ENCODE measurements around the gene DIO3.
"Not testable (repeated sequence)": the region's sequence is repeated elsewhere in the genome, so short reads cannot be mapped to it uniquely, and the experiment has no call there.

DIO3 gene

GRCh38 chr14:101561897-101562490 lies 699 bp downstream of the DIO3 start:
- FAIRE-seq (no peak), DNase-seq (ENCODE audit: insufficient read length) (no peak)
- TF ChIP-seq TAF1 (IDR thresholded peaks at IDR 0.05; ENCODE audit: borderline replicate concordance, low read depth, low read length), result no peak
- TF ChIP-seq POLR2AphosphoS5 (IDR thresholded peaks at IDR 0.05; ENCODE audit: low read depth, low read length), result no peak
- TF ChIP-seq POLR2A (IDR thresholded peaks at IDR 0.05; ENCODE audit: low read depth, low read length), result no peak

GRCh38 chr14:101562659-101563351 lies 1.5 kb downstream of the DIO3 start:
- TF ChIP-seq POLR2AphosphoS5 (IDR thresholded peaks at IDR 0.05; ENCODE audit: low read depth, low read length) (no peak), TAF1 (IDR thresholded peaks at IDR 0.05; ENCODE audit: borderline replicate concordance, low read depth, low read length) (no peak), POLR2A (IDR thresholded peaks at IDR 0.05; ENCODE audit: low read depth, low read length) (no peak)
- DNase-seq (ENCODE audit: insufficient read length), result no peak
- no peak for FAIRE-seq

- FAIRE-seq (no peak), DNase-seq (ENCODE audit: insufficient read length) (no peak)
- no peak for TF ChIP-seq POLR2AphosphoS5 (IDR thresholded peaks at IDR 0.05; ENCODE audit: low read depth, low read length)
- TF ChIP-seq TAF1 (IDR thresholded peaks at IDR 0.05; ENCODE audit: borderline replicate concordance, low read depth, low read length), result no peak
- no peak for TF ChIP-seq POLR2A (IDR thresholded peaks at IDR 0.05; ENCODE audit: low read depth, low read length)
Measured at GRCh38 chr14:101563352-101563653, 2.0 kb downstream of the DIO3 start.

- no peak for TF ChIP-seq POLR2A (IDR thresholded peaks at IDR 0.05; ENCODE audit: low read depth, low read length)
- TF ChIP-seq POLR2AphosphoS5 (IDR thresholded peaks at IDR 0.05; ENCODE audit: low read depth, low read length), result no peak
- TF ChIP-seq TAF1 (IDR thresholded peaks at IDR 0.05; ENCODE audit: borderline replicate concordance, low read depth, low read length), result no peak
- FAIRE-seq (no peak), DNase-seq (ENCODE audit: insufficient read length) (no peak)
Measured at GRCh38 chr14:101563654-101564443, 2.6 kb downstream of the DIO3 start.

- DNase-seq (ENCODE audit: insufficient read length) (no peak), FAIRE-seq (no peak)
- TF ChIP-seq POLR2A (IDR thresholded peaks at IDR 0.05; ENCODE audit: low read depth, low read length), result no peak
- no peak for TF ChIP-seq TAF1 (IDR thresholded peaks at IDR 0.05; ENCODE audit: borderline replicate concordance, low read depth, low read length)
- no peak for TF ChIP-seq POLR2AphosphoS5 (IDR thresholded peaks at IDR 0.05; ENCODE audit: low read depth, low read length)
Measured at GRCh38 chr14:101564444-101564776, 3.1 kb downstream of the DIO3 start.

GRCh38 chr14:101564819-101565698 lies 3.8 kb downstream of the DIO3 start:
- no peak for FAIRE-seq
- no peak for DNase-seq (ENCODE audit: insufficient read length)
- TF ChIP-seq POLR2A (IDR thresholded peaks at IDR 0.05; ENCODE audit: low read depth, low read length) (no peak), TAF1 (IDR thresholded peaks at IDR 0.05; ENCODE audit: borderline replicate concordance, low read depth, low read length) (no peak), POLR2AphosphoS5 (IDR thresholded peaks at IDR 0.05; ENCODE audit: low read depth, low read length) (no peak)

- DNase-seq (ENCODE audit: insufficient read length), result no peak
- FAIRE-seq, result no peak
- no peak for TF ChIP-seq POLR2A (IDR thresholded peaks at IDR 0.05; ENCODE audit: low read depth, low read length)
- no peak for TF ChIP-seq TAF1 (IDR thresholded peaks at IDR 0.05; ENCODE audit: borderline replicate concordance, low read depth, low read length)
- TF ChIP-seq POLR2AphosphoS5 (IDR thresholded peaks at IDR 0.05; ENCODE audit: low read depth, low read length), result no peak
Measured at GRCh38 chr14:101567252-101567651, 6.0 kb downstream of the DIO3 start.

GRCh38 chr14:101571004-101571403 lies 9.7 kb downstream of the DIO3 start:
- no peak for TF ChIP-seq TAF1 (IDR thresholded peaks at IDR 0.05; ENCODE audit: borderline replicate concordance, low read depth, low read length)
- TF ChIP-seq POLR2A (IDR thresholded peaks at IDR 0.05; ENCODE audit: low read depth, low read length), result no peak
- TF ChIP-seq POLR2AphosphoS5 (IDR thresholded peaks at IDR 0.05; ENCODE audit: low read depth, low read length), result no peak
- DNase-seq (ENCODE audit: insufficient read length) (no peak), FAIRE-seq (no peak)

- not testable (repeated sequence) for DNase-seq (ENCODE audit: insufficient read length); FAIRE-seq
Measured at GRCh38 chr14:101572526-101572925, 11.2 kb downstream of the DIO3 start.

- FAIRE-seq (no peak), DNase-seq (ENCODE audit: insufficient read length) (no peak)
- TF ChIP-seq POLR2AphosphoS5 (IDR thresholded peaks at IDR 0.05; ENCODE audit: low read depth, low read length), result no peak
- no peak for TF ChIP-seq TAF1 (IDR thresholded peaks at IDR 0.05; ENCODE audit: borderline replicate concordance, low read depth, low read length)
- TF ChIP-seq POLR2A (IDR thresholded peaks at IDR 0.05; ENCODE audit: low read depth, low read length), result no peak
Measured at GRCh38 chr14:101573289-101573688, 12.0 kb downstream of the DIO3 start.

GRCh38 chr14:101575581-101575980 lies 14.3 kb downstream of the DIO3 start:
- DNase-seq (ENCODE audit: insufficient read length) (no peak), FAIRE-seq (no peak)
- TF ChIP-seq TAF1 (IDR thresholded peaks at IDR 0.05; ENCODE audit: borderline replicate concordance, low read depth, low read length) (no peak), POLR2A (IDR thresholded peaks at IDR 0.05; ENCODE audit: low read depth, low read length) (no peak), POLR2AphosphoS5 (IDR thresholded peaks at IDR 0.05; ENCODE audit: low read depth, low read length) (no peak)
